NCI-H345 treated with DMSO at 0.1 percent for 48 hours (cell line): Measurements from ENCODE around the gene WAPL.
"Not testable (repeated sequence)": the region's sequence is repeated elsewhere in the genome, so short reads cannot be mapped to it uniquely, and the experiment has no call there.

Experiments
- DNase-seq: peaks from one replicate; lab custom pipeline; 2025; ENCODE audit not compliant: unreplicated experiment; lab: John Stamatoyannopoulos, UW

Gene WAPL

GRCh38 chr10:86389441-86390193 lies 132.0 kb downstream of the WAPL start:
- DNase-seq = no peak

GRCh38 chr10:86389109-86389440 lies 132.5 kb downstream of the WAPL start:
- DNase-seq = not testable (repeated sequence)

DNA sequence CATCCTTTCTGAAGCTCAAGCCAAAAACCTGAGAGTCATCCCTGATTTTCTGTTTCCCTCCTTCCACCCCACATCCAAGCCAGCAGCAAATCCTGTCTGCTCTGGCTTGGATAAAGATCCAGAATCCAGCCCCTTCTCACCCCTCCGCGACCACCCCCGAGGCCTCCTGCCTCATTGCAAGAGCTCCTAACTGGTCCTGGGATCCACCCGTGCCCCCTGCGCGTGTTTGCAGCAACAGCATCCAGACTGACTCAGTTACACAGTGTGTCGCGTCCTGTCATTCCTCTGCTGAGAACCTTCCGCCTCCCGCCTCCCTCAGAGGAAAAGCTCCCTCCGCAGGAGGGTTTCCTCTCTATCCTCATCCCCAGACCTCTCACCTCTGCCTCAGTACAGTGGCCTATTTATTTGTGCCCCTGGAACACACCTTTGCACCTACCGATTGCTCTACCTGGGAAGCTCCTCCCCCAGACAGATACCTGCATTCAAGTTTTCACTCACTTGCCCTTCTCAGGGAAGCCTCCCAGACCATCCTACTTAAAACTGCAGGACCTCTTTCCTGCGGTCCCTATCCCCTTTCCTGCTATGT lies 133.4 kb downstream of the WAPL start:
- DNase-seq = no peak

GRCh38 chr10:86387178-86387794 lies 134.3 kb downstream of the WAPL start:
- no peak for DNase-seq

DNA sequence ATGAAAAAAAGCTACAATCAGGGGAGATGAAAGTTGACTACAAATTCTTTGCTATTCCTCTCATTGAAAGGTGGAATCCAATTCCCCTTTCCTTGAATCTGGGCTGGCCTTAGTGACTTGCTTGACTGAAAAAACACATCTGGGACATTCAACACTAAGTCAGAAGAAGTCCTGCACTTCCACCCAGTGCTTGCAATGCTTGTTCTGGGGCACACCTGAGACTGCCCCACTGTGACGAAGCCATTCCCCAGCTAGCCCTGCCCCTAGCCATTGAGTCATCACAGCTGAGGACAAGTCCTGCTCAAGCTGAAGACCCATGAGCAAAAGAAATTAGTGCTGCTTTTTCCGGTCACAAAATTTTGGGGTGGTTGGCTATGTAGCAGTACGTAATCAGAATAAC lies 135.8 kb downstream of the WAPL start:
- no peak for DNase-seq
